Measurements from ENCODE around the gene TANGO2. TPM values are rescaled to one million over a fixed set of nuclear protein-coding genes. Genes with fewer than 3 reads are reported as not detected.

TANGO2 gene
- total and polyA plus RNA-seq, 12 donors: 25.1 to 87.0 (median 43.5) TPM

DNA sequence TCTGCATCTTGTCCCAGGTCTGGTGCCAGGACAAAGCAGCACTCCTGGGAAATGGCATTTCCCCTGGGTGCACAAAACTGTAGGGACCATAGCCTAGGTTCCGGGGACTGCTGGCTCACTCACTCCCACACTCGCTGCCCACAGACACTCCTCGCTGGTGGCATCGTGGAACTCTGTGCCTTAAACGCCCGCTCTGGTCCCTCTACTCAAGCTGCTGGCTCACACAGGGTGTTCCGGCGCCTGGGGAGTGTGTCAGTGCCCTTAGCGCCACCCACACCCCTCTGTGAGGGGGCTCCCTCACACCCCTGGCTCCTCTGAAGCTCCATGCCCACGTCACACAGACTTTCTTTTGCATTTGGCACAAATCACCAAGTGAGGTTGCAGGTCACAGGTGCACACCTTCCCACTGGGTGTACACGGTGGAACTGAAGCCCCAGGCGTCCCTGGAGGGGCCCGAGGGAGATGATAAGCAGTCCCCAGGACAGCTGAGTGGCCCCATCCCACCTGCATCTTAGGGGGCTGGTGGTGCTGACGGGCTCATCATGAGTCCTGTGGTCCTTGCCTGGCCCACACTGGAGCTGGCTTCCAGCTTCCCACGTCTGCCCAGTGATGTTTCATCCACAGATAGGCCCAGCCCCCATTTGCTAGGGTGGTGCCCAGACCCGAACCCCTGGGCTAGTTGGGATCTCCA is 35.9 kb downstream of the TANGO2 start:
- Histone ChIP-seq H3K9me3 (replicated peaks in 1 of 3) (no peaks in the 10 kb centered on the region), H3K4me3 (no peak overlapping the region), H3K4me1 (replicated peaks in 1 of 2) (peaks cover 0 to 8% of the 10 kb centered on the region in 2 donors), H3K27ac (no peak overlapping the region), H3K36me3 (replicated peaks in 1 of 2) (peaks cover 0 to 58% of the 10 kb centered on the region in 2 donors), H3K27me3 (no peaks in the 10 kb centered on the region)
- no peak for TF ChIP-seq POLR2A (IDR thresholded peaks at IDR 0.05)
- TF ChIP-seq, protein P1, sequence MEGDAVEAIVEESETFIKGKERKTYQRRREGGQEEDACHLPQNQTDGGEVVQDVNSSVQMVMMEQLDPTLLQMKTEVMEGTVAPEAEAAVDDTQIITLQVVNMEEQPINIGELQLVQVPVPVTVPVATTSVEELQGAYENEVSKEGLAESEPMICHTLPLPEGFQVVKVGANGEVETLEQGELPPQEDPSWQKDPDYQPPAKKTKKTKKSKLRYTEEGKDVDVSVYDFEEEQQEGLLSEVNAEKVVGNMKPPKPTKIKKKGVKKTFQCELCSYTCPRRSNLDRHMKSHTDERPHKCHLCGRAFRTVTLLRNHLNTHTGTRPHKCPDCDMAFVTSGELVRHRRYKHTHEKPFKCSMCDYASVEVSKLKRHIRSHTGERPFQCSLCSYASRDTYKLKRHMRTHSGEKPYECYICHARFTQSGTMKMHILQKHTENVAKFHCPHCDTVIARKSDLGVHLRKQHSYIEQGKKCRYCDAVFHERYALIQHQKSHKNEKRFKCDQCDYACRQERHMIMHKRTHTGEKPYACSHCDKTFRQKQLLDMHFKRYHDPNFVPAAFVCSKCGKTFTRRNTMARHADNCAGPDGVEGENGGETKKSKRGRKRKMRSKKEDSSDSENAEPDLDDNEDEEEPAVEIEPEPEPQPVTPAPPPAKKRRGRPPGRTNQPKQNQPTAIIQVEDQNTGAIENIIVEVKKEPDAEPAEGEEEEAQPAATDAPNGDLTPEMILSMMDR (IDR thresholded peaks at IDR 0.05): no peak
- intact Hi-C loops (cut with DNase I): no loop called here
- no peak for DNase-seq
- 93 to 97% (median 95%) methylated on average over 10 to 16 of the region's 16 CpGs for WGBS, 4 donors

DNA sequence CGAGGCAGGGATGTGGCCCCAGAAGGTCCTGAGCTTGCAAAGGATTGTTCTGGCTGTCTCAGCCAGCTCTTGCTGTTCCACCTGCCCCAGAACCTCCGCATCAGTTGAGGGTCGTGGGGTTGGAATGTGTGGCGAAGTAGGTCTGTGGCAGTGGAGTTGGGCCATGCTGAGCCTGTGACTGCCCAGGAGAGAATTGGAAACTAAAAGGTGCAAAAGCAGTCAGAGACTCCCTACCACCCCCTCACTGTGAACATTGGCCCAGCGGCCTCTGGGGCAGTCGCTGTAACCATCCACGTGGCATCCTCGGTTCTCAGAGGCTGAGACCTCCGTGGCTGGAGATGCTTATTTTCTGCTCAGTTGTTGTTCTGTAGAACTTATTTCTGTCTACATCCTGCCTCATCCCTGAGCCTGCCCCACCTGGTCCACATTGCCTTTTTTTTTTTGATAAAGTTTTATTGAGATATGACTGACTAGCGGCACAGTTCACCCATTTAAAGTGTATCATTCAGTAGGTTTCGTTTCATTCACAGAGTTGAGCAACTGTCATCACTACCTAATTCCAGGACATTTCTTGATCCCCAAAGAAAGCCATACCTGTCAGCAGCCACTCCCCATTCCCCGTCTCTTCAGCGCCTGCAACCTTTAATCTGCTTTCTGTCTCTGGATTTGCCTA is 36.8 kb downstream of the TANGO2 start:
- Histone ChIP-seq H3K36me3 (replicated peaks in 1 of 2) (peaks cover 0 to 65% of the 10 kb centered on the region in 2 donors), H3K4me1 (replicated peaks in 1 of 2) (peaks cover 0 to 8% of the 10 kb centered on the region in 2 donors), H3K27me3 (no peaks in the 10 kb centered on the region), H3K27ac (no peak overlapping the region), H3K9me3 (replicated peaks in 1 of 3) (no peaks in the 10 kb centered on the region), H3K4me3 (no peak overlapping the region)
- intact Hi-C loops (cut with DNase I): no loop called here
- WGBS, 4 donors: 96 to 100% (median 98%) methylated on average over 13 of the region's 13 CpGs
- TF ChIP-seq, protein P1 (IDR thresholded peaks at IDR 0.05): no peak
- TF ChIP-seq POLR2A (IDR thresholded peaks at IDR 0.05): no peak
- DNase-seq: no peak

- no peak for TF ChIP-seq POLR2A (IDR thresholded peaks at IDR 0.05)
- TF ChIP-seq, protein P1 (IDR thresholded peaks at IDR 0.05): no peak
- H3K4me3 ChIP-seq: no peak overlapping the region
- no peak overlapping the region for H3K27ac ChIP-seq
- H3K4me1 ChIP-seq (replicated peaks in 1 of 2): peaks cover 0 to 8% of the 10 kb centered on the region in 2 donors
- H3K27me3 ChIP-seq: no peaks in the 10 kb centered on the region
- no peaks in the 10 kb centered on the region for H3K9me3 ChIP-seq (replicated peaks in 1 of 3)
- peaks cover 0 to 65% of the 10 kb centered on the region in 2 donors for H3K36me3 ChIP-seq (replicated peaks in 1 of 2)
- DNase-seq: no peak
- WGBS, 4 donors: 87 to 92% (median 90%) methylated on average over 9 to 10 of the region's 10 CpGs
- intact Hi-C loops (cut with DNase I): no loop called here
These were observed 38.3 kb downstream of the TANGO2 start for GRCh38 chr22:20058989-20059770.

All from adrenal gland (tissue), 12 donors.